ENCODE results near the gene ZNF850.

DNA sequence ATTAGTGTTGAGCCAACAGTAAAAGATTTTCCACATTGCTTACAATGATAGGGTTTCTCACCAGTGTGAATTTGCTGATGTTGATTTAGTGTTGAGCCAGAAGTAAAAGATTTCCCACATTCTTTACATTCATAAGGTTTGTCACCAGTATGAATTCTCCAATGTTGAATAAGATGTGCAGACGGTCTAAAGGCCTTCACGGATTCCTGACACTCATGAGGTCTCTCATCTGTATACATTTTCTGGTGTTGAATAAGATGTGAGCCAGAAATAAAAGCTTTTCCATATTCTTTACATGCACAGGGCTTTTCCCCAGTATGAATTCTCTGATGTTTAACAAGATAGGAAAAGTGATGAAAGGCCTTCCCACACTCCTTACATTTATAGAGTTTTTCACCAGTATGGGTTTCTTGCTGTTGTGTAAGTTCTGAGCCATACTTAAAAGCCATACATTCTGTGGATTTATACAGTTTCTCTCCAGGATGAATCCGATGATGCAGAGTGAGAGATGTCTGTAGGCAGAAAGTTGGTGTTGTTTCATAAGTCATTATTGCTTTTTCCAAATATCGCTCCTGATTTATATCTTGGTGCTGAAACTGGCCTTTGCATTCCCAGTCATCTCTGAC is 22.4 kb downstream of the ZNF850 start:
- TF ChIP-seq, protein P1, sequence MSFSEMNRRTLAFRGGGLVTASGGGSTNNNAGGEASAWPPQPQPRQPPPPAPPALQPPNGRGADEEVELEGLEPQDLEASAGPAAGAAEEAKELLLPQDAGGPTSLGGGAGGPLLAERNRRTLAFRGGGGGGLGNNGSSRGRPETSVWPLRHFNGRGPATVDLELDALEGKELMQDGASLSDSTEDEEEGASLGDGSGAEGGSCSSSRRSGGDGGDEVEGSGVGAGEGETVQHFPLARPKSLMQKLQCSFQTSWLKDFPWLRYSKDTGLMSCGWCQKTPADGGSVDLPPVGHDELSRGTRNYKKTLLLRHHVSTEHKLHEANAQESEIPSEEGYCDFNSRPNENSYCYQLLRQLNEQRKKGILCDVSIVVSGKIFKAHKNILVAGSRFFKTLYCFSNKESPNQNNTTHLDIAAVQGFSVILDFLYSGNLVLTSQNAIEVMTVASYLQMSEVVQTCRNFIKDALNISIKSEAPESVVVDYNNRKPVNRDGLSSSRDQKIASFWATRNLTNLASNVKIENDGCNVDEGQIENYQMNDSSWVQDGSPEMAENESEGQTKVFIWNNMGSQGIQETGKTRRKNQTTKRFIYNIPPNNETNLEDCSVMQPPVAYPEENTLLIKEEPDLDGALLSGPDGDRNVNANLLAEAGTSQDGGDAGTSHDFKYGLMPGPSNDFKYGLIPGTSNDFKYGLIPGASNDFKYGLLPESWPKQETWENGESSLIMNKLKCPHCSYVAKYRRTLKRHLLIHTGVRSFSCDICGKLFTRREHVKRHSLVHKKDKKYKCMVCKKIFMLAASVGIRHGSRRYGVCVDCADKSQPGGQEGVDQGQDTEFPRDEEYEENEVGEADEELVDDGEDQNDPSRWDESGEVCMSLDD (tag by site-specific recombination; IDR thresholded peaks at IDR 0.05) = no peak
- TF ChIP-seq, protein P2, sequence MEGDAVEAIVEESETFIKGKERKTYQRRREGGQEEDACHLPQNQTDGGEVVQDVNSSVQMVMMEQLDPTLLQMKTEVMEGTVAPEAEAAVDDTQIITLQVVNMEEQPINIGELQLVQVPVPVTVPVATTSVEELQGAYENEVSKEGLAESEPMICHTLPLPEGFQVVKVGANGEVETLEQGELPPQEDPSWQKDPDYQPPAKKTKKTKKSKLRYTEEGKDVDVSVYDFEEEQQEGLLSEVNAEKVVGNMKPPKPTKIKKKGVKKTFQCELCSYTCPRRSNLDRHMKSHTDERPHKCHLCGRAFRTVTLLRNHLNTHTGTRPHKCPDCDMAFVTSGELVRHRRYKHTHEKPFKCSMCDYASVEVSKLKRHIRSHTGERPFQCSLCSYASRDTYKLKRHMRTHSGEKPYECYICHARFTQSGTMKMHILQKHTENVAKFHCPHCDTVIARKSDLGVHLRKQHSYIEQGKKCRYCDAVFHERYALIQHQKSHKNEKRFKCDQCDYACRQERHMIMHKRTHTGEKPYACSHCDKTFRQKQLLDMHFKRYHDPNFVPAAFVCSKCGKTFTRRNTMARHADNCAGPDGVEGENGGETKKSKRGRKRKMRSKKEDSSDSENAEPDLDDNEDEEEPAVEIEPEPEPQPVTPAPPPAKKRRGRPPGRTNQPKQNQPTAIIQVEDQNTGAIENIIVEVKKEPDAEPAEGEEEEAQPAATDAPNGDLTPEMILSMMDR (tag by site-specific recombination; IDR thresholded peaks at IDR 0.05) = no peak
- TF ChIP-seq BCL11A (tag by site-specific recombination; IDR thresholded peaks at IDR 0.05; ENCODE audit: low read depth) = no peak
- no peak for TF ChIP-seq YY1 (tag by site-specific recombination; IDR thresholded peaks at IDR 0.05)
- TF ChIP-seq ZNF660 (tag by site-specific recombination; IDR thresholded peaks at IDR 0.05) = no peak

All from HEK293 (cell line).